WERI-Rb-1 (cell line): Measurements from ENCODE around the gene DISC1.

Experiments used
- DNase-seq: peaks from one replicate; pipeline ENCODE4 v3.0.0-alpha.2; 2020
- H3K27ac ChIP-seq: fragments of 250-450 bp; sonication (Bioruptor Pico); 2 replicates; pipeline ENCODE4 v1.5.1; 2020; ENCODE audit warnings: mild to moderate bottlenecking, moderate library complexity
- H3K27me3 ChIP-seq: fragments of 250-450 bp; sonication (Bioruptor Pico); 2 replicates; pipeline ENCODE4 v1.5.1; 2021; ENCODE audit warnings: mild to moderate bottlenecking, low read depth, moderate library complexity; ENCODE audit not compliant: insufficient read depth, severe bottlenecking
- H3K36me3 ChIP-seq: fragments of 250-450 bp; sonication (Bioruptor Pico); 2 replicates; pipeline ENCODE4 v1.5.1; 2020; ENCODE audit warnings: mild to moderate bottlenecking, moderate library complexity
- H3K4me3 ChIP-seq: 2 replicates; pipeline ENCODE4 v1.5.1; 2011; ENCODE audit warnings: low read depth, mild to moderate bottlenecking, control low read depth, low read length
- H3K9me3 ChIP-seq: fragments of 250-450 bp; sonication (Bioruptor Pico); 2 replicates; pipeline ENCODE4 v1.5.1; 2021; ENCODE audit warnings: mild to moderate bottlenecking, moderate library complexity; ENCODE audit not compliant: severe bottlenecking
- CTCF ChIP-seq: IDR thresholded peaks from 2 replicates; pipeline ENCODE4 v1.5.1; 2011; ENCODE audit warnings: low read depth, mild to moderate bottlenecking, control low read depth, inconsistent platforms, low read length

Gene DISC1

GRCh38 chr1:231871471-231871870, 244.9 kb downstream of the DISC1 start:
- peaks cover 7% of the 10 kb centered on the region for H3K9me3 ChIP-seq
- DNase-seq: no peak
- no peak for TF ChIP-seq CTCF
- no peaks in the 10 kb centered on the region for H3K27me3 ChIP-seq
- no peak overlapping the region for H3K27ac ChIP-seq
- H3K4me3 ChIP-seq: no peak overlapping the region
- H3K36me3 ChIP-seq: no peaks in the 10 kb centered on the region

GRCh38 chr1:231871878-231872277, 245.3 kb downstream of the DISC1 start:
- Histone ChIP-seq H3K9me3 (peaks cover 10% of the 10 kb centered on the region), H3K27me3 (no peaks in the 10 kb centered on the region), H3K4me3 (no peak overlapping the region), H3K36me3 (no peaks in the 10 kb centered on the region), H3K27ac (no peak overlapping the region)
- no peak for TF ChIP-seq CTCF
- DNase-seq: no peak

- TF ChIP-seq CTCF: no peak
- no peak for DNase-seq
These were observed 245.9 kb downstream of the DISC1 start for GRCh38 chr1:231872461-231872910.

GRCh38 chr1:231878737-231879136, 252.1 kb downstream of the DISC1 start:
- H3K9me3 ChIP-seq: peaks cover 10% of the 10 kb centered on the region
- H3K27ac ChIP-seq: no peak overlapping the region
- no peak overlapping the region for H3K4me3 ChIP-seq
- no peaks in the 10 kb centered on the region for H3K27me3 ChIP-seq
- DNase-seq: no peak
- no peak for TF ChIP-seq CTCF
- H3K36me3 ChIP-seq: no peaks in the 10 kb centered on the region

More at GRCh38 chr1:231872461-231872910, 245.9 kb downstream of the DISC1 start:
- Histone ChIP-seq H3K27ac (no peak overlapping the region), H3K4me3 (no peak overlapping the region), H3K9me3 (peaks cover 10% of the 10 kb centered on the region), H3K27me3 (no peaks in the 10 kb centered on the region), H3K36me3 (no peaks in the 10 kb centered on the region)

GRCh38 chr1:231879296-231879695, 252.7 kb downstream of the DISC1 start:
- no peak for TF ChIP-seq CTCF
- DNase-seq: no peak

GRCh38 chr1:231882333-231882732, 255.7 kb downstream of the DISC1 start:
- Histone ChIP-seq H3K36me3 (no peaks in the 10 kb centered on the region), H3K27me3 (no peaks in the 10 kb centered on the region), H3K27ac (no peak overlapping the region), H3K4me3 (no peak overlapping the region), H3K9me3 (no peaks in the 10 kb centered on the region)
- no peak for TF ChIP-seq CTCF
- DNase-seq: no peak

More at GRCh38 chr1:231879296-231879695, 252.7 kb downstream of the DISC1 start:
- H3K27me3 ChIP-seq: no peaks in the 10 kb centered on the region
- H3K9me3 ChIP-seq: peaks cover 10% of the 10 kb centered on the region
- no peak overlapping the region for H3K27ac ChIP-seq
- H3K36me3 ChIP-seq: no peaks in the 10 kb centered on the region
- no peak overlapping the region for H3K4me3 ChIP-seq
